Neural progenitor cell (in vitro differentiated cells): ENCODE results near the gene TPPP3.

Experiments used
- CTCF ChIP-seq: fragments of 200-600 bp; sonication (generic); IDR thresholded peaks from 2 replicates; pipeline ENCODE4 v1.5.1; 2017; ENCODE audit warnings: antibody characterized with exemption, mild to moderate bottlenecking
- EZH2 ChIP-seq: fragments of 200-600 bp; sonication (generic); IDR thresholded peaks from 2 replicates; pipeline ENCODE4 v1.6.1; 2017; ENCODE audit warnings: antibody characterized with exemption, mild to moderate bottlenecking, moderate library complexity
- EZH2phosphoT487 ChIP-seq: fragments of 200-600 bp; sonication (generic); IDR thresholded peaks from 2 replicates; pipeline ENCODE4 v1.6.1; 2017; ENCODE audit warnings: antibody characterized with exemption

GRCh38 chr16:67393111-67393787 lies at the start of gene TPPP3:
- TF ChIP-seq CTCF (peak; percentile 66), EZH2phosphoT487 (no peak), EZH2 (no peak)
